ENCODE data around the gene FSTL4. TPM values are rescaled to one million over a fixed set of nuclear protein-coding genes. Genes with fewer than 3 reads are reported as not detected.

FSTL4 gene
- polyA plus RNA-seq, 1 of the 3 experiments (the other 2 are of a cell fraction), result not detected

DNA sequence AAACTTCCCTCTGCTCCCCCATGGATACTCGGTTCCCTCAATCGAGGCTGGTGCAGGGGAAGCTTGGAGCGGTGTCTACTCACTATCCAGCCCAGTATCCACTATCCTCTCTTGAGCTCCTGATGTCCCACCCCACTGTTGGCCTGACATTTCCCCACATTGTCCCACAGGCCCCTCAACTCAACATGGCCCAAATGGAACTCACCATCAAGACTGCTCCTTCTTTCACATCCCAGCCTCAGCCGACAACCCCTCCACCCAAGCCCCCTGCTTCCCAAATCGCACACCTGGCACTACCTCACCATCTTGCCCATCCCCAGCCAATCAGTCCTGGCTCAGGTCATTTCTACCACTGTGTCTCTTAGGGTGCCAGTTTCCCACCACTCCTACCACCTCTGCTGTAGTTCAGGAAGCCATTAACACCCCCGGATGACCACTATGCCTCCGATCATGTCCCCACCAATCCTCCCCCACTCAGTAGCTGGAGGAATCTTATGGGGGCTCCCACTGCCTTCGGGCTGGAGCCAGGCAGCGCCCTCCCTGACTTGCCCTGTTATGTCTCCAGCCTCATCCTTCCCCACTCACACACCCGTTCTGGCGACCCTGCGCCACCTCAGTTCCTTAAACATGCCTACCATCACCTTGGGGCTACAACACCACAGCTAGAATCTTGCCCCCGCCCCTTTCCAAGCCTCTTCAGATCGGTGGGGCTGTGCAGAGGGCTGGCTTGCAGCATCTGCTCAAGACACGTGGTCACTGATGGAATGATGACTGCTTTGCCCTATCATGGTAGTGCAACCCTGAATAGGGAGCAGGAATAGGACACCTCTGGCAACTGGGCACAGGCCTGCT is 273.6 kb downstream of the FSTL4 start:
- no peak overlapping the region for H2AFZ ChIP-seq (ENCODE audit: low read depth)
- TF ChIP-seq CHD2 (IDR thresholded peaks at IDR 0.05; ENCODE audit: low read length, partially characterized antibody), result no peak
- TF ChIP-seq, protein P1, sequence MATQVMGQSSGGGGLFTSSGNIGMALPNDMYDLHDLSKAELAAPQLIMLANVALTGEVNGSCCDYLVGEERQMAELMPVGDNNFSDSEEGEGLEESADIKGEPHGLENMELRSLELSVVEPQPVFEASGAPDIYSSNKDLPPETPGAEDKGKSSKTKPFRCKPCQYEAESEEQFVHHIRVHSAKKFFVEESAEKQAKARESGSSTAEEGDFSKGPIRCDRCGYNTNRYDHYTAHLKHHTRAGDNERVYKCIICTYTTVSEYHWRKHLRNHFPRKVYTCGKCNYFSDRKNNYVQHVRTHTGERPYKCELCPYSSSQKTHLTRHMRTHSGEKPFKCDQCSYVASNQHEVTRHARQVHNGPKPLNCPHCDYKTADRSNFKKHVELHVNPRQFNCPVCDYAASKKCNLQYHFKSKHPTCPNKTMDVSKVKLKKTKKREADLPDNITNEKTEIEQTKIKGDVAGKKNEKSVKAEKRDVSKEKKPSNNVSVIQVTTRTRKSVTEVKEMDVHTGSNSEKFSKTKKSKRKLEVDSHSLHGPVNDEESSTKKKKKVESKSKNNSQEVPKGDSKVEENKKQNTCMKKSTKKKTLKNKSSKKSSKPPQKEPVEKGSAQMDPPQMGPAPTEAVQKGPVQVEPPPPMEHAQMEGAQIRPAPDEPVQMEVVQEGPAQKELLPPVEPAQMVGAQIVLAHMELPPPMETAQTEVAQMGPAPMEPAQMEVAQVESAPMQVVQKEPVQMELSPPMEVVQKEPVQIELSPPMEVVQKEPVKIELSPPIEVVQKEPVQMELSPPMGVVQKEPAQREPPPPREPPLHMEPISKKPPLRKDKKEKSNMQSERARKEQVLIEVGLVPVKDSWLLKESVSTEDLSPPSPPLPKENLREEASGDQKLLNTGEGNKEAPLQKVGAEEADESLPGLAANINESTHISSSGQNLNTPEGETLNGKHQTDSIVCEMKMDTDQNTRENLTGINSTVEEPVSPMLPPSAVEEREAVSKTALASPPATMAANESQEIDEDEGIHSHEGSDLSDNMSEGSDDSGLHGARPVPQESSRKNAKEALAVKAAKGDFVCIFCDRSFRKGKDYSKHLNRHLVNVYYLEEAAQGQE (IDR thresholded peaks at IDR 0.05; ENCODE audit: low read depth, low read length), result no peak
- TF ChIP-seq TCF12 (IDR thresholded peaks at IDR 0.05), result no peak
- no peak for TF ChIP-seq RFX5 (IDR thresholded peaks at IDR 0.05; ENCODE audit: low read length)
- TF ChIP-seq, protein P2, sequence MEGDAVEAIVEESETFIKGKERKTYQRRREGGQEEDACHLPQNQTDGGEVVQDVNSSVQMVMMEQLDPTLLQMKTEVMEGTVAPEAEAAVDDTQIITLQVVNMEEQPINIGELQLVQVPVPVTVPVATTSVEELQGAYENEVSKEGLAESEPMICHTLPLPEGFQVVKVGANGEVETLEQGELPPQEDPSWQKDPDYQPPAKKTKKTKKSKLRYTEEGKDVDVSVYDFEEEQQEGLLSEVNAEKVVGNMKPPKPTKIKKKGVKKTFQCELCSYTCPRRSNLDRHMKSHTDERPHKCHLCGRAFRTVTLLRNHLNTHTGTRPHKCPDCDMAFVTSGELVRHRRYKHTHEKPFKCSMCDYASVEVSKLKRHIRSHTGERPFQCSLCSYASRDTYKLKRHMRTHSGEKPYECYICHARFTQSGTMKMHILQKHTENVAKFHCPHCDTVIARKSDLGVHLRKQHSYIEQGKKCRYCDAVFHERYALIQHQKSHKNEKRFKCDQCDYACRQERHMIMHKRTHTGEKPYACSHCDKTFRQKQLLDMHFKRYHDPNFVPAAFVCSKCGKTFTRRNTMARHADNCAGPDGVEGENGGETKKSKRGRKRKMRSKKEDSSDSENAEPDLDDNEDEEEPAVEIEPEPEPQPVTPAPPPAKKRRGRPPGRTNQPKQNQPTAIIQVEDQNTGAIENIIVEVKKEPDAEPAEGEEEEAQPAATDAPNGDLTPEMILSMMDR (IDR thresholded peaks at IDR 0.05), result no peak
- TF ChIP-seq GABPA (IDR thresholded peaks at IDR 0.05; ENCODE audit: low read depth), result no peak
- TF ChIP-seq FOXM1 (IDR thresholded peaks at IDR 0.05; ENCODE audit: low read depth), result no peak
- no peak for TF ChIP-seq SIN3A (IDR thresholded peaks at IDR 0.05; ENCODE audit: borderline replicate concordance, low read depth, low read length)
- no peak overlapping the region for H3K4me3 ChIP-seq (ENCODE audit: low read depth in 2 of 2, low read length in 1 of 2)
- peaks cover 0 to 2% of the 10 kb centered on the region in 2 experiments; a peak in 1 of 4 replicates for H3K4me1 ChIP-seq (ENCODE audit: control insufficient read depth in 1 of 2, insufficient read depth in 2 of 2, low read depth in 1 of 2, low read length in 1 of 2)
- no peaks in the 10 kb centered on the region for H3K79me2 ChIP-seq (ENCODE audit: insufficient read depth)
- ChIA-PET POLR2A (no interaction called here), CTCF (interaction anchor here (0.8 kb wide), 1 partner anchor 12 kb away, joined by 3 read pairs; no protein-coding TSS in a partner anchor)
- H3K9me2 ChIP-seq, result no peaks in the 10 kb centered on the region
- H3K27me3 ChIP-seq (ENCODE audit: insufficient read depth), result no peaks in the 10 kb centered on the region
- H3K36me3 ChIP-seq (replicated peaks in 1 of 2; ENCODE audit: control insufficient read depth in 1 of 2, insufficient read depth in 2 of 2, low read length in 1 of 2), result no peaks in the 10 kb centered on the region
- DNase-seq, result no peak
- 50% methylated on average over 15 of the region's 15 CpGs for WGBS (ENCODE audit: low lambda C conversion rate)
- no peaks in the 10 kb centered on the region for H3K9me3 ChIP-seq
- no peak overlapping the region for H3K27ac ChIP-seq (ENCODE audit: low read depth in 2 of 2, low read length in 1 of 2)
- H3F3A ChIP-seq (replicated peaks; ENCODE audit: insufficient read depth), result no peaks in the 10 kb centered on the region
- no peaks in the 10 kb centered on the region for H4K20me1 ChIP-seq (ENCODE audit: insufficient read depth)
- H3K9ac ChIP-seq, result no peak overlapping the region
- H3K4me2 ChIP-seq, result no peak overlapping the region

DNA sequence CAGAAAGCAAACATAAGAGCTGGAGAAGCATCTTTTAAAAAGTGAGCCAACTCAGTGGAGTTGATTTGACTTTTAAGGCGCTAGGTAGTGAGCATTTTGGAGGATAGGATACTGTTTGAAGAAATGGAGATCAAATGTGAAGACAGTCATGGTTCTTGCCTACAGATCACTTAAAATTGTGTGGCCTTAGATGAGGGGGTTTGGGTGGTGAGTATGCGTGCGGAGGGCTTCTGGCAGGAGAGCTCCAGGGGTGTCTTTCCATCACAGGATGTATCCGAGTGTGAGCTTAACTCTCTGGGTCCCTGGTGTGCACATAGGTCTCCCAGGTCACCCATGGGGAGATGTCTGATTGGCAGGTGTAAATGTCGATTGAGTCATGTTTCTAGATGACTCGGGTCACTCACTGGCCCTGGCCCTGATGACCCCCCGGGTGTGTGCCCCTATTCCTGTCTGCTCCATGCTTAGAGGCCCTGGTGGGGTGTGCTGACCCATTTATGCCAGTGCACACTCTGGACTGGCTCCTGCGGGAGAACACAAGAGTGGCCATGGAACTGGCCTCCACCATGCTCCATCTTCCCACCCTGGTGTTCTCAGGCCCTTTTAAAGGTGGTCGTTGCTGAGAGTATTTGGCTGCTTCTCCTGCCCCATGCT is 274.4 kb downstream of the FSTL4 start:
- H3K27me3 ChIP-seq (ENCODE audit: insufficient read depth), result no peaks in the 10 kb centered on the region
- H3K4me2 ChIP-seq, result no peak overlapping the region
- 69% methylated on average over 4 of the region's 9 CpGs for whole genome bisulfite sequencing (ENCODE audit: low lambda C conversion rate)
- no peak overlapping the region for H3K9ac ChIP-seq
- H3K27ac ChIP-seq (ENCODE audit: low read depth in 2 of 2, low read length in 1 of 2), result no peak overlapping the region
- ChIA-PET POLR2A (no interaction called here), CTCF (interaction anchor here (0.8 kb wide), 1 partner anchor 13 kb away, joined by 3 read pairs; no protein-coding TSS in a partner anchor)
- no peak overlapping the region for H2AFZ ChIP-seq (ENCODE audit: low read depth)
- no peaks in the 10 kb centered on the region for H3F3A ChIP-seq (replicated peaks; ENCODE audit: insufficient read depth)
- DNase-seq, result no peak
- H3K4me1 ChIP-seq (ENCODE audit: control insufficient read depth in 1 of 2, insufficient read depth in 2 of 2, low read depth in 1 of 2, low read length in 1 of 2), result peaks cover 0 to 5% of the 10 kb centered on the region in 2 experiments; a peak in 1 of 4 replicates
- H3K4me3 ChIP-seq (ENCODE audit: low read depth in 2 of 2, low read length in 1 of 2), result no peak overlapping the region
- no peaks in the 10 kb centered on the region for H3K79me2 ChIP-seq (ENCODE audit: insufficient read depth)
- H3K9me2 ChIP-seq, result no peaks in the 10 kb centered on the region
- no peaks in the 10 kb centered on the region for H4K20me1 ChIP-seq (ENCODE audit: insufficient read depth)
- H3K9me3 ChIP-seq, result no peaks in the 10 kb centered on the region
- no peaks in the 10 kb centered on the region for H3K36me3 ChIP-seq (replicated peaks in 1 of 2; ENCODE audit: control insufficient read depth in 1 of 2, insufficient read depth in 2 of 2, low read length in 1 of 2)
- TF ChIP-seq, protein P3, sequence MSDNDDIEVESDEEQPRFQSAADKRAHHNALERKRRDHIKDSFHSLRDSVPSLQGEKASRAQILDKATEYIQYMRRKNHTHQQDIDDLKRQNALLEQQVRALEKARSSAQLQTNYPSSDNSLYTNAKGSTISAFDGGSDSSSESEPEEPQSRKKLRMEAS (IDR thresholded peaks at IDR 0.05; ENCODE audit: low read depth), result no peak
- TF ChIP-seq, protein P4, sequence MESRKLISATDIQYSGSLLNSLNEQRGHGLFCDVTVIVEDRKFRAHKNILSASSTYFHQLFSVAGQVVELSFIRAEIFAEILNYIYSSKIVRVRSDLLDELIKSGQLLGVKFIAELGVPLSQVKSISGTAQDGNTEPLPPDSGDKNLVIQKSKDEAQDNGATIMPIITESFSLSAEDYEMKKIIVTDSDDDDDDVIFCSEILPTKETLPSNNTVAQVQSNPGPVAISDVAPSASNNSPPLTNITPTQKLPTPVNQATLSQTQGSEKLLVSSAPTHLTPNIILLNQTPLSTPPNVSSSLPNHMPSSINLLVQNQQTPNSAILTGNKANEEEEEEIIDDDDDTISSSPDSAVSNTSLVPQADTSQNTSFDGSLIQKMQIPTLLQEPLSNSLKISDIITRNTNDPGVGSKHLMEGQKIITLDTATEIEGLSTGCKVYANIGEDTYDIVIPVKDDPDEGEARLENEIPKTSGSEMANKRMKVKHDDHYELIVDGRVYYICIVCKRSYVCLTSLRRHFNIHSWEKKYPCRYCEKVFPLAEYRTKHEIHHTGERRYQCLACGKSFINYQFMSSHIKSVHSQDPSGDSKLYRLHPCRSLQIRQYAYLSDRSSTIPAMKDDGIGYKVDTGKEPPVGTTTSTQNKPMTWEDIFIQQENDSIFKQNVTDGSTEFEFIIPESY (IDR thresholded peaks at IDR 0.05; ENCODE audit: borderline replicate concordance, low read depth), result no peak
- TF ChIP-seq CHD2 (IDR thresholded peaks at IDR 0.05; ENCODE audit: low read length, partially characterized antibody) (no peak), GATA2 (CRISPR knock-in tag; IDR thresholded peaks at IDR 0.05) (no peak), EZH2phosphoT487 (IDR thresholded peaks at IDR 0.05; ENCODE audit: borderline replicate concordance, low read depth) (no peak), JUND (IDR thresholded peaks at IDR 0.05) (no peak), POLR2AphosphoS5 (IDR thresholded peaks at IDR 0.05; ENCODE audit: low read depth, low read length) (no peak), GABPA (IDR thresholded peaks at IDR 0.05; ENCODE audit: low read depth) (no peak), TCF12 (IDR thresholded peaks at IDR 0.05) (no peak), NFIC (IDR thresholded peaks at IDR 0.05; ENCODE audit: borderline replicate concordance) (no peak)
- TF ChIP-seq, protein P5, sequence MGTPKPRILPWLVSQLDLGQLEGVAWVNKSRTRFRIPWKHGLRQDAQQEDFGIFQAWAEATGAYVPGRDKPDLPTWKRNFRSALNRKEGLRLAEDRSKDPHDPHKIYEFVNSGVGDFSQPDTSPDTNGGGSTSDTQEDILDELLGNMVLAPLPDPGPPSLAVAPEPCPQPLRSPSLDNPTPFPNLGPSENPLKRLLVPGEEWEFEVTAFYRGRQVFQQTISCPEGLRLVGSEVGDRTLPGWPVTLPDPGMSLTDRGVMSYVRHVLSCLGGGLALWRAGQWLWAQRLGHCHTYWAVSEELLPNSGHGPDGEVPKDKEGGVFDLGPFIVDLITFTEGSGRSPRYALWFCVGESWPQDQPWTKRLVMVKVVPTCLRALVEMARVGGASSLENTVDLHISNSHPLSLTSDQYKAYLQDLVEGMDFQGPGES (IDR thresholded peaks at IDR 0.05; ENCODE audit: low read depth, low read length), result no peak

Data from SK-N-SH (cell line).